ENCODE results near the gene ACSS2.
"Not testable (repeated sequence)": the region's sequence is repeated elsewhere in the genome, so short reads cannot be mapped to it uniquely, and the experiment has no call there.

Gene ACSS2

DNA sequence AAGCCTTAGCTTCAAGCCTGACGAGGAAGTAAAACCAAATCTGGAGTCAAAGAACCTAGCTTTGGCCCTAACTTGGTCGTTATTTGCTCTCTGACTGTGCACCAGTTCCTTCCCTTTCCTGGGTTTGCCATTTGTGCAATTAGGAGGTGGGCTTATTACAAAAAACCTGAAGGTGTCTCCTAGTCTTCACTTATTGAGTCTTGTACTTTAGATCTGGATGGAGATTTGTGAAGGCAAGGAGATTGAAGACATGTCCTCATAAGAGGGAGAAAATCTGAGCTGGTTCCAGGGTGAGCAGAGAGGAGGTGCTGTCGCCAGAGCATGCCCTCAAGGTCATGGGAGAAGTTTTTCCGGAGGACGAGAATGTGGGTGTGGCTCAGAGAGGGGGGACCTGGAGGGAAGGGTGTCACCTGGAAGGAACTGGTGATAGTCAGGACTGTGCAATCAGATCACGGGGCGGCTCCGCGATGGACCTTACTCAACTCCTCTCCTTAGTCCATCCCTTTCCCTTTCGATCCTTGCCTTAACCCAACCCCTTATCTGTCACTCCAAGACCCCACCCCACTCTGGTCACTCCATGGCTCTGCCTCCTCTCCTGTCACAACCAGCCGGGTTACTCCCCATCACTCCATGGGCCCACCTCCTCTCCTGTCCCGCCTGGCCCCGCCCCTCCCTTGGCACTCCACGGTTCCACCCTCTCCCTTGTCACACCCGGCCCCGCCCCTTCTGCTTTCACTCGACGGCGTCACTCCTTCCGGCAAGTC lies 588 bp upstream of the ACSS2 start:
- peak; percentile 99 for DNase-seq

DNA sequence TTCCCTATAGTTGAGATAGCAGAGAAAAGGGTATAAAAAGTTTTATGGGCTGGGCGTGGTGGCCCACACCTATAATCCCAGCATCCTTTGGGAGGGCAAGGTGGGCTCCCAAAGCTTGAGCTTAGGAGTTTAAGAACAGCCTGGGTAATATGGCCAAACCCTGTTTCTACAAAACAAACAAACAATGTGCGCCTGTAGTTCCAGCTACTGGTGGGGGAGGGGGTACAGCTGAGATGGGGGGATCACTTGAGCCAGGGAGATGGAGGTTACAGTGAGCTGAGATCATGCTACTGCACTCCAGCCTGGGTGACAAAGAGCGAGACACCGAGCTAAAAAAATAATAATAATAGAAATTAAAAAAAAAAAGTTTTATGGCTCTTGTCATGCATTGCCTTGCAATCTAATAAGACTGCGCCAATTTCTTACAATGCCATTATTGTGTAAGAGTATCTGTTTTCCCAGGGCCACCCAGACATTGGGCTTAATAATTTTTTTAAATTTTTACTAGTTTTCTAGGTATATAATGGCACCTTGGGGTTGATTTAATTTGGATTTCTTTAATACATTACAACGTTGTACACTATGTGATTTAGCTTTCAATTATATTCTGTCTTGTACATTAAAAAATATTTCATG lies 3.9 kb downstream of the ACSS2 start:
- no peak for DNase-seq

DNA sequence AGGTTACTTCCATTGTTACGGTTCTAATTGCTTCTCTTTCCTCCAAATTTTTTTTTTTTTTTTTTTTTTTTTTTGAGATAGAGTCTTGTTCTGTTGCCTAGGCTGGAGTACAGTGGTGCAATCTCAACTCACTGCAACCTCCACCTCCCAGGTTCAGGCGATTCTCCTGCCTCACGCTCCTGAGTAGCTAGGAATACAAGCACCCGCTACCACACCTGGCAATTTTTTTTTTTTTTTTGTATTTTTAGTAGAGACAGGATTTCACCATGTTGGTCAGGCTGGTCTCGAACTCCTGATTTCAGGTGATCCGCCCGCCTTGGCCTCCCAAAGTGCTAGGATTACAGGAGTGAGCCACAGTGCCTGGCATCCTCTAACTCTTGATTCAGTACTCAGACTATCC lies 4.6 kb downstream of the ACSS2 start:
- DNase-seq: not testable (repeated sequence)

GRCh38 chr20:34881689-34882088 lies 5.3 kb downstream of the ACSS2 start:
- no peak for DNase-seq

DNA sequence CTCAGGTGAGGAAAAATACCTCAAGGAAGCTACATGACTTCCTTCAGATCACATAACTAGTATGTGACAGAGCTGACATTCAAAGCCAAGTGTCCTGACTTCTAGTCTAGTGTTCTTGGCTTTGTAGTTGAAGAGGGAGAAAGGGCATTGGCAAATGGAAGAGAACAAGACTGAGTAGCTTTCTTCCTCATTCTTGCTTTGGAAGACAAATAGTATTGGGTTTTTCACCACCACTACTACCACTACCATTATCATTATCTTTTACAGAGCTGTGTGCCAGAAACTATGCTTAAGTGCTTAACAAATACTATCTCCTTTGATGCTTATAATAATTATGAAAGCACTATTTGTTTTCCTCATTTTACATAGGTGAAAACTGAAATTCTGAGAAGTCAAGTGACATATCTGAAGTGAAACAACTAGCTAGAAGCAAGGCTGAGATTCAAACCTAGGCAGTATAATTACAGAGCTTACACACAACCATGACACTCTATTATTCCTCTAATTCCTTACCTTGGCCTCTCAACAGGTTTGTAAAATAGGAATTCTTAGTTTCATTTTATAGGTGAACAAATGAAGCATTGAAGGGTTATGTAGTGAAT lies 6.8 kb downstream of the ACSS2 start:
- DNase-seq: no peak

- no peak for DNase-seq
These were observed 7.4 kb downstream of the ACSS2 start for GRCh38 chr20:34883809-34884208.

GRCh38 chr20:34884260-34884659 lies 7.8 kb downstream of the ACSS2 start:
- no peak for DNase-seq

DNA sequence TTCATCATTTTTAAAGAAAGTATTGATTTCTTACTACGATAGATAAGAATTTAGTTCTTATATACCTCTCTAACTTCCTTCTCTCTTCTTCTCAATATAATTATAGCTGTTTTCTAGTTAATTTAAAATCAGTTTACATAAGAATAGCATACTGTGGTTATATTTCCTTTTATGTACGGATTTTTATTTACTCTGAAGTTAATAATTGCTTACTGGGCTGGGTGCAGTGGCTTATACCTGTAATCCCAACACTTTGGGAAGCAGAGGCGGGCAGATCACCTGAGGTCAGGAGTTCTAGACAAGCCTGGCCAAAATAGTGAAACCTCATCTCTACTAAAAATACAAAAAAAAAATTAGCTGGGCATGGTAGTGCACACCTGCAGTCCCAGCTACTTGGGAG lies 9.7 kb downstream of the ACSS2 start:
- DNase-seq: no peak

GRCh38 chr20:34887023-34887422 lies 10.6 kb downstream of the ACSS2 start:
- no peak for DNase-seq

DNA sequence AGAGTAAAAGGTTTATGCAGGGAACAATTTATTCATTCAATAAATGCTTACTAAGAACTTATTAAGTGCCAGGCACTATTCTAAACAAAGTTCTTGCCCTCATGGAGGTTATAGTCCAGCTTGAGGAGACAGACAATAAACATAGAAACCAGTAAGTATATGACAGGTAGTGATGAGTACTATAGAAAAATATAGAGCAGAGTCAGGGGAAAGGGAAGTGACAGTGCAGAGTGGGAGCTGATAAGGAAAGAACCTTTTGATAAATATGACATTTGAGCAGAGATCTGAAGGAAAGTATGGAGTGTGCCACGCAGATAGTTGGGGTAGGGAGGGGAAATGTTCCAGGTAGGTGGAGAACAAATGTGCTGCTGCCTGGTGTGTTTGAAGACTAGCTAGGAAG lies 12.1 kb downstream of the ACSS2 start:
- DNase-seq: no peak

DNA sequence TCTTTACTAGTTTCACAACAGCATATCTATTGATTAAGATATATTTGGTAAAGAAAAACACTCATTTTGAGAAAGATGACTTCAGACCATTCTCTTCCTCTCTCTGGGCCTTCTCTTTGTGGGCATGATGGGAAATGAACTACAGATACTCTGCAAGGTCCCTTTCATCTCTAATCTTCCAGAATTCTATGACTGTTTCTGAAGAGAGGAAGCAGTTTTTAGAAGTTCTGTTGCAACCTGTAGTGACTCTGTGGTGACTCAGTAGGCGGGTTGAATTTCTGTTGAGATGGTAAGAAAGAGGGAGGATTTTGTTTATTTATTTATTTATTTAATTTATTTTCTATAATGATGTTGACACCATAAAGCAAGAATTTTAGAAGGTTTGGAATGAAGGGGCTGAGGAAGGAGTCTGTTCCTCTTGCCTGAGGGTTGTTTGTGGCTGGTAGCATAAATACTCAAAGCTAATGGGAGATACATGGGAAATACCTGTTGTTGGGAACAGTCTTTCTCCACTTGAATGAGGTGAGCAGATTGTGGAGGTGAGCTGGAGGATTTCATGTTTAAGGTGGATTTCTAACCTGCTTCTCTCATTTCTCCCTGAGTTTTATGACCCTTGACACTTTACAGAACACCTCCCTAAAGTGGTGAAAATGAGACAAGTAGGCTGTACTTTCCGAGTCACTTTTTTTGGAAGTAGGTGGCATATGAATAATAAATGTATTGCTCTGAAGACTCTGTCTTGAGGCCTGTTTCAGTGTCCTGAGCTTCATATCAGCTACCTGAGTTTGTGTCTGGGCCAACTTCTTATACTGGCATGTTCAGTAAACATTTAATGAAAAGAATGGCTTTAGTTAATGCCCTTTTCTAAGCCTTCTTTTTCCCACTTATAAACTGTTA lies 15.0 kb downstream of the ACSS2 start:
- peak; percentile 87 for DNase-seq

GRCh38 chr20:34892671-34893070 lies 16.3 kb downstream of the ACSS2 start:
- no peak for DNase-seq

- DNase-seq: no peak
These were observed 18.3 kb downstream of the ACSS2 start for GRCh38 chr20:34894723-34895122.

DNA sequence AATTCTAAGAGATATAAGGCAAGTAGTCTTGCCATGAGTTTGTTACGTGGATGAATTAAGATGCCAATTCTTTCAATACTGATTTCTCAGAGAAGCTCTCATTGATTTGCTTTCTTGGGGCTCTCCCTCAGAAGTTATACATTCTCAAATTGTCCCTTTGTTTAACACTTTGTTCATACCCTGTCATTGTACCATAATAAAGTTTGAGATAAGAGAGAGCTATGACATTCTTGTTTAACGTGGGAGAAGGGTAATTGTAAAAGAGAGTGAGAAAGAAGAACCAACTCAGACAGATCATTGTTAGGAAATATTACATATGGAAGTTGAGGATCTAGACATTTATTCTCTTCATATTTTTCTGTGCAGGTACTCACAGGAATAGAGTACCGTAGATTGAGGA lies 19.1 kb downstream of the ACSS2 start:
- DNase-seq: no peak

GRCh38 chr20:34896086-34896621 lies 19.7 kb downstream of the ACSS2 start:
- no peak for DNase-seq

DNA sequence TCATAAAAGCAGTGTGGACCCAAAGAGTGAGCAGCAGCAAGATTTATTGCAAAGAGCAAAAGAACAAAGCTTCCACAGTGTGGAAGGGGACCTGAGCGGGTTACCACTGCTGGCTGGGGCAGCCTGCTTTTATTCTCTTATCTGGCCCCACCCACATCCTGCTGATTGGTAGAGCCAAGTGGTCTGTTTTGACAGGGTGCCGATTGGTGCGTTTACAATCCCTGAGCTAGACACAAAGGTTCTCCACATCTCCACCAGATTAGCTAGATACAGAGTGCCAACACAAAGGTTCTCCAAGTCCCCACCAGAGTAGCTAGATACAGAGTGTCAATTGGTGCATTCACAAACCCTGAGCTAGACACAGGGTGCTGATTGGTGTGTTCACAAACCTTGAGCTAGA lies 21.7 kb downstream of the ACSS2 start:
- not testable (repeated sequence) for DNase-seq

GRCh38 chr20:34898731-34899130 lies 22.3 kb downstream of the ACSS2 start:
- DNase-seq: not testable (repeated sequence)

GRCh38 chr20:34904202-34904621 lies 27.8 kb downstream of the ACSS2 start:
- DNase-seq: no peak

GRCh38 chr20:34907616-34908469 lies 31.4 kb downstream of the ACSS2 start:
- DNase-seq: peak; percentile 92

DNA sequence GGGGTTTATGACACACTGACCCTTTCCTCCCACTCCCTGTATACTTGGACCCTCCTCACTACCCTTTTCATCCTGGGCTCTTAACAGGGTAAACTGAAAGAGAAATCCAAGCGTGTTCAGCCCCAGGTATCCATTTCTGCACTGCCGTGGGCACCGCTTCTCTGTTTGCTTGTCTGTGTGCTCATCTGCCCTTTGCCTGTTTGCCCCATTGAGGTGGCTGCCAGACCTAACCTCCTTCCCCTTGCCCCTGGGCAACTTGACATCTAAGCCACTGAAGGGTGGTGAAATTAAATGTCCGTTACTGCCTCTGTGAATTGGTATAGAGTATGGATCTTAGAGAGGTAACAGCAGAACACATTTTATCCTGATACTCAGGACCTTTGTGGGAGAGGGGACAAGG lies 38.7 kb downstream of the ACSS2 start:
- DNase-seq: no peak

DNA sequence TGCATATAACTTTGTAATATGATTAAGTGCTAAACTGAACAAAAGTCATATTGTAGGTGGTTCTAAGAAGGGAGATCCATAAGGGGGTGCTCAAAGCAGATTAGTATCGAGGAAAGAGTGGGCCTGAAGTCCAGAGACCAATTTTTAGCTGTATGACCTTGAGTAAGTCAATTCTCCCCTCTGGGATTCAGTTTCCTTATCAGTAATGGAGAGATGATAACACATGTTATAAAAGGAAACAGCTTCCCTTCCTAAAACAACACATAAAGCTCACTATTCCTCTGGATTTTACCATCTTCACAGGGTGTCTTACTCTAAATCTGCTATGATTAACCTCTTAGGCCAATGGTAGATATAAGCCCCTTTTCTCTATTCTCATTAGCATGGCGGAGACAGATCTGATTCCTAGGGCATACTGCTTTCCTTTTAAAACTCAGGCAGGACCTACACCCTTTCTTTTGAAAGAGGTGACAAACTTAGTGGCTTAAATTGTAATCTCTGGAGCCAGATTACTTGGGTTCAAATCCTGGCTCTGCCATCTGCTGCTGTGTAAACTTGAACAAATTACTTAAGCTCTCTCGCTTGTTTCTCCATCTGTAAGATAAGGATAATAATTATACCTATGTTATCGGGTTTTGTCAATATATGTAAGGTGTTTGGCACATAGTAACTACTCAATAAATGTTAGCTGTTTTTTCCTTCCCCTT lies 39.5 kb downstream of the ACSS2 start:
- no peak for DNase-seq

All from HCEC 1CT (cell line).